Measurements from ENCODE around the gene TIMM22.
A peak's percentile ranks its signal among the peaks of the same experiment; 100 is the strongest.

The TIMM22 gene

DNA sequence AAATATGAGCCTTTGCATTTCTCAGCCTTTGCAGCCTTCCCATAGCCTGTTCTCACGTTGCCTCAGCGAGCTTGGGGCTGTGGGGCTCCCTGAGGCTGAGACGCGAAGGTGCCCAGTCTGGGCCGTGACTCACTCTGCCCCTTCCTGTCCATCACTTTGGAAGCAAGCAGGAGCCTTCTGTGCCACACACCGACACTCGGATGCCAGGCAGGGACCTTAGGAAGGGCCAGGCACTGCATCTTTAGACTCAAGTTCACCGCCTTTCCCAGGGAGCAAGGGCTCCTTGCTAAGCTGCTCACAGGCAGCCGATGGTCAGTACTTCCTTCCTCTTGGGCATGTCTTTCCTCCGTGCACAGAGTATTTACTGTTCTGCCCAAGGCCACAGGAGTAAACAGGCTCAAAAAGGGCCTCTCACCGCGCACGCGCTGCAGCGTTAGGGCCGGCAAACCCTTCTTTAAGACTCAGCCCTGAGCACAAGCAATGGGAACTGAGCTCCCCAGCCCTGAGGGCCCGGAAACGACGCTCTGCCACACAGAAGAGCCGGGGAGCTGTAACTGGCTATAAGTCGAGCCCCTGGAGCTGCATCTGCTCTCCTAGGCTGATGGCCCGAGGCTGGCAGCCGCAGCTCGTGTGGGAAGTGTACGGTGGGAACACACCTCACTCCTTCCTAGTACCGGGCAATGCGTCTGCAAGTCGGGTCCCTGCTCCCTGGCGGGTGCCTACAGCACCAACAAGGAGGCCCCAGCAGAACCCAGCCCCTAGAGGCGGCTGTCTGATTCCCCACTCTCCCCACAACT, 7.2 kb downstream of the TIMM22 start:
- no peaks in the 10 kb centered on the region for H3K27me3 ChIP-seq (ENCODE audit: insufficient read depth, insufficient read length)
- H3K4me3 ChIP-seq (ENCODE audit: insufficient read length, low read depth), result no peak overlapping the region
- no peak for TF ChIP-seq ZNF274 (IDR thresholded peaks at IDR 0.05; ENCODE audit: low read depth, low read length)
- H3K9me3 ChIP-seq (ENCODE audit: insufficient read depth, low read length), result no peaks in the 10 kb centered on the region
- H3K9ac ChIP-seq (ENCODE audit: insufficient read length, low read depth), result peak overlapping the region; percentile 17
- peaks cover 85% of the 10 kb centered on the region for H3K36me3 ChIP-seq (ENCODE audit: insufficient read depth, insufficient read length, low read length)
- DNase-seq (ENCODE audit: low read depth, low spot score), result no peak
- peaks cover 22% of the 10 kb centered on the region for H3K4me1 ChIP-seq (ENCODE audit: insufficient read depth, insufficient read length)

DNA sequence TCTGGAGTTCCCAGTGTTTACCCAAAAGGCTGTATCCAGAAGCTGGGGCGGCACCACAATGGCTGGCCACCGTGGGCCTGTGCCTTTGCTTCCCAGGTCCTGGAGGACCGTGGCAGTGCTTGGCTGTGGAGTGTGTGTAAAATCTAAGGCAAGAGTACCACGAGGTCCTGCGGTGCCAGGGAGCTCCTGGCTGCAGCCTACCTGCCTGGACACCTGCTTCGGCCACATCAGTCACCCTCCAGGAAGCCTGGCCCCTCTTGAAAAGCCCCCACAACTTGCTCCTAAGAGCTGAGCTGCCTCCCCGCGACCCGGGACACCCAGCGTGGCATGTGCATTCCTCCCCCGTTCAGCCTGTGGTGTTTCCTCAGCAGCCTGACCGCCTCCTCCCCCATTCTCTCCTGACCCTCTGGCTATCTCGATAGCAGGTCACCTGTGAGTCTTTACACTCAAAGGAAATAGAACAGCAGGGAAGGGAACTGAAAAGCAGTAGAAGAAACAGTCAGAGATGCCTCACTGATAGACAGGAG, 7.9 kb downstream of the TIMM22 start:
- Histone ChIP-seq H3K4me1 (ENCODE audit: insufficient read depth, insufficient read length) (peaks cover 22% of the 10 kb centered on the region), H3K36me3 (ENCODE audit: insufficient read depth, insufficient read length, low read length) (peaks cover 86% of the 10 kb centered on the region), H3K9ac (ENCODE audit: insufficient read length, low read depth) (peak overlapping the region; percentile 17), H3K4me3 (ENCODE audit: insufficient read length, low read depth) (no peak overlapping the region), H3K27me3 (ENCODE audit: insufficient read depth, insufficient read length) (no peaks in the 10 kb centered on the region), H3K9me3 (ENCODE audit: insufficient read depth, low read length) (no peaks in the 10 kb centered on the region)
- TF ChIP-seq ZNF274 (IDR thresholded peaks at IDR 0.05; ENCODE audit: low read depth, low read length) (no peak), SUZ12 (IDR thresholded peaks at IDR 0.05; ENCODE audit: extremely low read depth, insufficient read depth, insufficient read length) (no peak), YY1 (IDR thresholded peaks at IDR 0.05; ENCODE audit: insufficient read depth, insufficient read length) (no peak)
- no peak for DNase-seq (ENCODE audit: low read depth, low spot score)

DNA sequence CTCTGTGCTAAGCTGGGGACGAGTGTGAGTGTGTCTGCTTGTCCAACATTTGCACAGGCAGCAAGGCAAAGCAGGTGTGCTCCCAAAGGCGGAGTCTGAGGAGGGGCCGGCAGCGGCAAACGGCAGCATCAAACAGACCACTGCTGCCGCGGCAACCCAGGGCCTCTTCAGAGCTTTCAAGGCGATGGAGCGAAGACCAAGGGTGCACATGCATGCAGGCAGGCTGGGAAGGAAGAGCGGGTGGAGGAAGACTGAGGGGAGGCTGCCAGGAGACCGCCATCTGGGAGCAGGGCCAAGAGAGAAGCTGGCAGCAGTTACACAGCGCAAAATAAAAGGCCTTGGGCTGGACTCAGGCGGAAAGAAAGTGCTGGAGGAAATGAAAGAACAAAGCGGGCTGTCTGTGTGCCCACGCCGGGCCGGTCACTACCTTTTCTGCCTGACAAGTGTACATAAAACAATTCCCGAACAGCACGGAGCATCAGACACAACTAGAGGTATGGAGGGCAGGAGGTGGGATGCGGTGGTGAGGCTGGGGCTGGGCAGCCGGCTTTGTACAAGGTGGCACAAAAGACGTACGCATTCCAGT, 8.5 kb downstream of the TIMM22 start:
- Histone ChIP-seq H3K27me3 (ENCODE audit: insufficient read depth, insufficient read length) (no peaks in the 10 kb centered on the region), H3K4me1 (ENCODE audit: insufficient read depth, insufficient read length) (peaks cover 22% of the 10 kb centered on the region), H3K36me3 (ENCODE audit: insufficient read depth, insufficient read length, low read length) (peaks cover 88% of the 10 kb centered on the region), H3K9me3 (ENCODE audit: insufficient read depth, low read length) (no peaks in the 10 kb centered on the region), H3K9ac (ENCODE audit: insufficient read length, low read depth) (no peak overlapping the region), H3K4me3 (ENCODE audit: insufficient read length, low read depth) (no peak overlapping the region)
- no peak for DNase-seq (ENCODE audit: low read depth, low spot score)
- TF ChIP-seq SUZ12 (IDR thresholded peaks at IDR 0.05; ENCODE audit: extremely low read depth, insufficient read depth, insufficient read length) (no peak), ZNF274 (IDR thresholded peaks at IDR 0.05; ENCODE audit: low read depth, low read length) (no peak), YY1 (IDR thresholded peaks at IDR 0.05; ENCODE audit: insufficient read depth, insufficient read length) (no peak)

DNA sequence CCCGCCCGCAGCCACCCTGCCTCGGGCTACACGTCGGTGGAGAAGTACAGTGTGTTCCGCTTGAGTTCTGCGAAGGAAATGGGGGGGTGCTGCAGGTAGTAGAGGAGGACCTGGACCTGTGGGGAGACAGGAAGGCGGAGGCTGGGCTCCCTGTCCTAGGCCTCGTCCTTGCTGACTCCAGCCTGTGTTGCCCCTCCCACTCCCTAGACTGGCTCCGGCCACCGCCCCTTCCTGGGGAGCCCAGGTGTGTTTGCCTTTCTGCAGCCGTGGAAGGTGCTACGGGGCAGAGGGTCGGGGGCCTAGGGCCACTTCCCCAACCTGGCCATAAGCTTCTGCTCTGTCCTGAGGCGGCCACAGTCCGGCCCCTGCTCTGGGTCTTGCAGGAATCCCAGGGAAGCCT, 9.1 kb downstream of the TIMM22 start:
- H3K36me3 ChIP-seq (ENCODE audit: insufficient read depth, insufficient read length, low read length), result peaks cover 86% of the 10 kb centered on the region
- H3K9me3 ChIP-seq (ENCODE audit: insufficient read depth, low read length), result no peaks in the 10 kb centered on the region
- H3K4me1 ChIP-seq (ENCODE audit: insufficient read depth, insufficient read length), result peaks cover 22% of the 10 kb centered on the region
- H3K27me3 ChIP-seq (ENCODE audit: insufficient read depth, insufficient read length), result no peaks in the 10 kb centered on the region
- no peak for TF ChIP-seq SUZ12 (IDR thresholded peaks at IDR 0.05; ENCODE audit: extremely low read depth, insufficient read depth, insufficient read length)
- TF ChIP-seq ZNF274 (IDR thresholded peaks at IDR 0.05; ENCODE audit: low read depth, low read length), result no peak
- no peak for TF ChIP-seq YY1 (IDR thresholded peaks at IDR 0.05; ENCODE audit: insufficient read depth, insufficient read length)
- H3K9ac ChIP-seq (ENCODE audit: insufficient read length, low read depth), result no peak overlapping the region
- no peak overlapping the region for H3K4me3 ChIP-seq (ENCODE audit: insufficient read length, low read depth)
- no peak for DNase-seq (ENCODE audit: low read depth, low spot score)

DNA sequence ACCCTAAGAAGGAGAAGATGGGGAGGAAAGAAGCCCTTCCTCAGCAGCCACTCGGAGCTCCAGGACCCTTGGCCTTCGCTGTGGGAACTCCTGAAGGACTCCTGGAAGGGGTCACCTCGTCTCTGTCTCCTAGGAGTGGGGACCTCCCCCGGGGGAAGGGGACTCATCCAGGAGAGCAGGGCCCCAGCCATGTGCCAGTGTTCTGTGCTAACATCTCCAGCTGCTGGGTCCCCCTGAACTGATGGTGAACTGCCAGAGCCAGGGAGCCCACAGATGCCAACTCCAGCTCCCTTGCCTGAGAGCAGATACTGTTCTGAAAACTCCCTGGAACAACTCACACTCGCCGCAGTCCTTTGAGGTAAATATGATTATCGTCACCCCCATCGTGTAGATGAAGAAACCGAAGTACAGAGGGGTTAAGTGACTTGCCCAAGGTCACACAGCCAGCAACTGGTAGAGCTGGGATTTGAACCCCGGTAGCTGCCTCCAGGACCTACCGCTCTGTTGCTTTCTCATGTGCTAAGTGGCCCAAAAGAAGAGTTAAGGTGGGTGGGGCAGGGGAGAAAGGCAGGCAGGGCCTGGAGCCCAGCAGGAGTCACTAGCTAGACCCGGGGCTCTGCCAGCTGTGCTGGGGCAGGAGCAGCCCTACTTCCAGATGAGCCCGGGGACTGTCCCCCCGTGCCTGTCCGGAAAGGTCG, 10.5 kb downstream of the TIMM22 start:
- peaks cover 16% of the 10 kb centered on the region for H3K4me1 ChIP-seq (ENCODE audit: insufficient read depth, insufficient read length)
- no peak overlapping the region for H3K4me3 ChIP-seq (ENCODE audit: insufficient read length, low read depth)
- peaks cover 84% of the 10 kb centered on the region for H3K36me3 ChIP-seq (ENCODE audit: insufficient read depth, insufficient read length, low read length)
- no peak for DNase-seq (ENCODE audit: low read depth, low spot score)
- H3K9ac ChIP-seq (ENCODE audit: insufficient read length, low read depth), result no peak overlapping the region
- TF ChIP-seq YY1 (IDR thresholded peaks at IDR 0.05; ENCODE audit: insufficient read depth, insufficient read length) (no peak), ZNF274 (IDR thresholded peaks at IDR 0.05; ENCODE audit: low read depth, low read length) (no peak), SUZ12 (IDR thresholded peaks at IDR 0.05; ENCODE audit: extremely low read depth, insufficient read depth, insufficient read length) (no peak)
- H3K9me3 ChIP-seq (ENCODE audit: insufficient read depth, low read length), result no peaks in the 10 kb centered on the region
- no peaks in the 10 kb centered on the region for H3K27me3 ChIP-seq (ENCODE audit: insufficient read depth, insufficient read length)

DNA sequence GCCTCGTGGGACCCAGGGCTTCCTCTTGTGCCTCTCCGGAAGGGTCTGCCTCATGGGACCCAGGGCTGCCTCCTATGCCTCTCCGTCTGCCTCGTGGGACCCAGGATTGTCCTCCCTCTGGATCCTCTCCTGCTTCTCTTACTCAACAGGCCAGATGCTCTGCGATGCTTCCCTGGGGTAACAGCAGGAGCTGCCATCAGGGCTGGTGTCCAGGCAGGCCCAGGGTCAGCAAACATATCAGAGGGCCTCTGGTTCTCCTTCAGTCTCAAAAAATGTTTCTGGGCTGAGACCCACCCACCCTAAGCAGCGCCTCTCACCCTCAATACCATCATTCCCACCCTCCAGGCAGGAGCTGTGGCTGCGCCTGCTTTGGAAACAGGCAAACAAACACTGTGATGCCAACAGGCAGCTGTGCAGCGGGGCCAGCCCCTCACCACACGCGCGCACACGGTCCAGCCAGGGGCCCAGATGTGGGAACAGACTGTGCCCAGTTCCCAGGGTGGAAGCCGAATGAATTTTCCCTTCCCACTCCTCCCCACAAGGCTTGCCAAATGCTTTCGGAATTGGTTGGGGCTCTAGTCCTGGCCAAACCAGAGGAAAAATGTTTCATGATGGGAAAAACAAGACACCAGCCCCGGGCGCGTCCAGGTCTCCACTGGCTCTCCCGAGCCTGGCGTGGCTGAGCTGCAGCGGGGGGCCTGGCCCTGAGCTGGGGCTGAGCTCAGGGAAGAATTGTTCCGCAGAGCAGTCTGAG, 11.3 kb downstream of the TIMM22 start:
- Histone ChIP-seq H3K4me1 (ENCODE audit: insufficient read depth, insufficient read length) (peaks cover 15% of the 10 kb centered on the region), H3K36me3 (ENCODE audit: insufficient read depth, insufficient read length, low read length) (peaks cover 77% of the 10 kb centered on the region), H3K9ac (ENCODE audit: insufficient read length, low read depth) (no peak overlapping the region)

More for the DNA sequence above, 11.3 kb downstream of the TIMM22 start:
- no peak for DNase-seq (ENCODE audit: low read depth, low spot score)
- no peaks in the 10 kb centered on the region for H3K27me3 ChIP-seq (ENCODE audit: insufficient read depth, insufficient read length)
- H3K9me3 ChIP-seq (ENCODE audit: insufficient read depth, low read length), result no peaks in the 10 kb centered on the region
- no peak overlapping the region for H3K4me3 ChIP-seq (ENCODE audit: insufficient read length, low read depth)
- no peak for TF ChIP-seq ZNF274 (IDR thresholded peaks at IDR 0.05; ENCODE audit: low read depth, low read length)
- TF ChIP-seq YY1 (IDR thresholded peaks at IDR 0.05; ENCODE audit: insufficient read depth, insufficient read length), result no peak
- no peak for TF ChIP-seq SUZ12 (IDR thresholded peaks at IDR 0.05; ENCODE audit: extremely low read depth, insufficient read depth, insufficient read length)

Data from NT2/D1 (cell line).